Keratinocyte (primary cell): ENCODE data around the gene MAP1LC3A. TPM values are rescaled to one million over a fixed set of nuclear protein-coding genes. Genes with fewer than 3 reads are reported as not detected.

Experiments used
- DNase-seq: peaks from one replicate; pipeline ENCODE4 v3.0.0-alpha.2; 2011; ENCODE audit warnings: low read depth, missing footprints, low spot score
- FAIRE-seq: peaks from 2 replicates; lab custom pipeline; 2011; peaks lifted over from hg19 to GRCh38; lab: Jason Lieb, UNC
- H2AFZ ChIP-seq: 2 replicates; pipeline ENCODE4 v1.6.0; 2012; ENCODE audit warnings: low read length, control low read depth, inconsistent platforms; ENCODE audit not compliant: control insufficient read depth
- H3K27ac ChIP-seq: 2 replicates; pipeline ENCODE4 v1.5.1; 2011; ENCODE audit warnings: low read length; ENCODE audit not compliant: control insufficient read depth, insufficient read depth
- H3K27me3 ChIP-seq: 3 replicates; pipeline ENCODE4 v1.6.0; 2011; ENCODE audit warnings: low read length; ENCODE audit not compliant: control insufficient read depth, insufficient read depth; ENCODE audit errors: extremely low read depth
- H3K36me3 ChIP-seq, 2 experiments: 2 replicates in 1 of 2; 3 replicates in 1 of 2; pipeline ENCODE4 v1.5.1; 2011; ENCODE audit warnings: low read length in 2 of 2, mild to moderate bottlenecking in 1 of 2; ENCODE audit not compliant: control insufficient read depth in 2 of 2, insufficient read depth in 2 of 2; ENCODE audit errors: extremely low read depth in 1 of 2
- H3K4me1 ChIP-seq: 3 replicates; pipeline ENCODE4 v1.5.1; 2011; ENCODE audit warnings: low read length; ENCODE audit not compliant: control insufficient read depth, insufficient read depth; ENCODE audit errors: extremely low read depth
- H3K4me2 ChIP-seq: 3 replicates; pipeline ENCODE4 v1.6.0; 2011; ENCODE audit warnings: low read depth, low read length; ENCODE audit not compliant: control insufficient read depth, insufficient read depth; ENCODE audit errors: extremely low read depth
- H3K4me3 ChIP-seq, 3 experiments: fragments of 200-600 bp in 1 of 3; sonication (generic) in 1 of 3; 2 replicates in 2 of 3; 3 replicates in 1 of 3; pipeline ENCODE4 v1.5.1; 2011 to 2016; ENCODE audit warnings: low read length in 3 of 3, mild to moderate bottlenecking in 3 of 3, control low read depth in 2 of 3, inconsistent platforms in 1 of 3, low read depth in 1 of 3, mixed read lengths in 1 of 3, mixed run types in 1 of 3, moderate library complexity in 1 of 3; ENCODE audit not compliant: control insufficient read depth in 2 of 3, insufficient read depth in 2 of 3; ENCODE audit errors: extremely low read depth in 1 of 3
- H3K79me2 ChIP-seq: 2 replicates; pipeline ENCODE4 v1.6.0; 2012; ENCODE audit warnings: low read length; ENCODE audit not compliant: control insufficient read depth, insufficient read depth
- H3K9ac ChIP-seq: 3 replicates; pipeline ENCODE4 v1.6.0; 2011; ENCODE audit warnings: low read length; ENCODE audit not compliant: control insufficient read depth, insufficient read depth; ENCODE audit errors: extremely low read depth
- H3K9me1 ChIP-seq: 3 replicates; pipeline ENCODE4 v1.6.0; 2011; ENCODE audit warnings: low read length; ENCODE audit not compliant: control insufficient read depth, insufficient read depth; ENCODE audit errors: extremely low read depth
- H3K9me3 ChIP-seq: 2 replicates; pipeline ENCODE4 v1.5.1; 2012; ENCODE audit warnings: low read depth, low read length; ENCODE audit not compliant: control insufficient read depth
- H4K20me1 ChIP-seq: 3 replicates; pipeline ENCODE4 v1.6.0; 2011; ENCODE audit warnings: low read length; ENCODE audit not compliant: control insufficient read depth, insufficient read depth; ENCODE audit errors: extremely low read depth
- CTCF ChIP-seq, 3 experiments: IDR thresholded peaks in 1 of 3; conservative IDR thresholded peaks in 1 of 3; optimal IDR thresholded peaks in 1 of 3; 2 replicates in 2 of 3; 3 replicates in 1 of 3; pipeline versions ENCODE3 to v1.5.1; 2011; ENCODE audit warnings: low read length in 3 of 3, mild to moderate bottlenecking in 3 of 3, moderate library complexity in 2 of 3, control low read depth in 1 of 3, inconsistent platforms in 1 of 3; ENCODE audit not compliant: insufficient read depth in 2 of 3; ENCODE audit errors: extremely low read depth in 1 of 3
- EZH2 ChIP-seq: IDR thresholded peaks from one replicate; pipeline ENCODE4 v1.6.1; 2012; ENCODE audit warnings: inconsistent platforms, mild to moderate bottlenecking, low read length, moderate library complexity
- dilution Hi-C: fragments of 300-500 bp; cut with MboI; formaldehyde crosslinking; loops from one replicate; pipeline ENCODE4 v1.7.0; 2020; ENCODE audit warnings: low sequenced_read_pairs; ENCODE audit not compliant: extremely low pct_ligation_motif_present
- polyA plus RNA-seq, 5 experiments: library from polyadenylated mRNA; depleted of rRNA in 3 of 5; stranded (reverse) in 3 of 5; stranded (forward) in 1 of 5; unstranded in 1 of 5; fragments of >200 nt; gene quantifications; 1 replicate in 1 of 5; 2 replicates in 3 of 5; 3 replicates in 1 of 5; pipeline versions ENCODE4 v1.2.1 to v1.2.3, GENCODE V29; 2011 to 2012; ENCODE audit warnings: missing spikeins in 2 of 5, low read depth in 1 of 5, low replicate concordance in 1 of 5

MAP1LC3A gene
- polyA plus RNA-seq, 1 donor (not counting 4 experiments of a cell fraction or from before 2014, with no cell fraction given) = 1.7 TPM

GRCh38 chr20:34552569-34552968 is 5.9 kb upstream of the MAP1LC3A start:
- H3K79me2 ChIP-seq = no peaks in the 10 kb centered on the region
- no peak for DNase-seq
- H3K27me3 ChIP-seq = no peaks in the 10 kb centered on the region
- H2AFZ ChIP-seq = no peak overlapping the region
- H3K36me3 ChIP-seq = no peaks in the 10 kb centered on the region
- no peak overlapping the region for H3K4me3 ChIP-seq
- H3K27ac ChIP-seq = no peak overlapping the region
- H3K9me1 ChIP-seq = no peaks in the 10 kb centered on the region
- H3K4me2 ChIP-seq = no peak overlapping the region
- TF ChIP-seq EZH2 = no peak
- no peak for TF ChIP-seq CTCF (optimal IDR thresholded peaks at IDR 0.05 in 1 of 3, IDR thresholded peaks at IDR 0.05 in 1 of 3, conservative IDR thresholded peaks at IDR 0.05 in 1 of 3; ENCODE audit: extremely low read depth in 1 of 3, insufficient read depth in 2 of 3, low read length in 3 of 3)
- peaks cover 3% of the 10 kb centered on the region for H3K4me1 ChIP-seq
- dilution Hi-C loops = no loop called here
- no peaks in the 10 kb centered on the region for H3K9me3 ChIP-seq
- FAIRE-seq = no peak
- no peaks in the 10 kb centered on the region for H4K20me1 ChIP-seq
- H3K9ac ChIP-seq = no peak overlapping the region

GRCh38 chr20:34553366-34553867 is 5.1 kb upstream of the MAP1LC3A start:
- Histone ChIP-seq H2AFZ (no peak overlapping the region), H4K20me1 (no peaks in the 10 kb centered on the region), H3K9me1 (no peaks in the 10 kb centered on the region), H3K4me1 (peaks cover 9% of the 10 kb centered on the region), H3K4me3 (no peak overlapping the region), H3K36me3 (no peaks in the 10 kb centered on the region), H3K79me2 (no peaks in the 10 kb centered on the region), H3K27me3 (no peaks in the 10 kb centered on the region), H3K9ac (no peak overlapping the region), H3K27ac (no peak overlapping the region), H3K4me2 (no peak overlapping the region), H3K9me3 (no peaks in the 10 kb centered on the region)
- dilution Hi-C loops = no loop called here
- TF ChIP-seq CTCF (optimal IDR thresholded peaks at IDR 0.05 in 1 of 3, IDR thresholded peaks at IDR 0.05 in 1 of 3, conservative IDR thresholded peaks at IDR 0.05 in 1 of 3; ENCODE audit: extremely low read depth in 1 of 3, insufficient read depth in 2 of 3, low read length in 3 of 3) = no peak
- DNase-seq (no peak), FAIRE-seq (no peak)
